ENCODE measurements around the gene OR3A2. TPM values are rescaled to one million over a fixed set of nuclear protein-coding genes. Genes with fewer than 3 reads are reported as not detected.

Gene OR3A2
- total and polyA plus RNA-seq, 10 of the 15 experiments (the other 5 are each of a cell fraction or from before 2014, with no cell fraction given) = not detected

GRCh38 chr17:3271072-3271848 is 114.8 kb downstream of the OR3A2 start:
- ATAC-seq = no peak
- Histone ChIP-seq H3K36me3 (ENCODE audit: control insufficient read depth in 2 of 2, insufficient read depth in 2 of 2, low read length in 1 of 2) (no peaks in the 10 kb centered on the region), H3K27ac (ENCODE audit: control insufficient read depth, insufficient read depth) (no peak overlapping the region), H3K9me3 (replicated peaks; ENCODE audit: control insufficient read depth, insufficient read depth, low read length) (no peaks in the 10 kb centered on the region; the same call in 2 of the 3 replicates), H3K27me3 (replicated peaks in 1 of 2; ENCODE audit: control insufficient read depth in 2 of 2, insufficient read depth in 2 of 2, low read length in 1 of 2) (no peaks in the 10 kb centered on the region), H3K4me2 (ENCODE audit: control insufficient read depth, insufficient read depth) (no peak overlapping the region), H4K20me1 (ENCODE audit: control insufficient read depth, insufficient read depth) (no peaks in the 10 kb centered on the region), H3K4me3 (no peak overlapping the region), H3K79me2 (ENCODE audit: control insufficient read depth, insufficient read depth, low read length) (no peaks in the 10 kb centered on the region), H2AFZ (ENCODE audit: control insufficient read depth, low read depth, low read length) (no peak overlapping the region), H3K4me1 (ENCODE audit: control insufficient read depth, insufficient read depth, low read length) (no peaks in the 10 kb centered on the region), H3K9ac (ENCODE audit: control insufficient read depth, insufficient read depth, low read length) (no peak overlapping the region)
- WGBS (ENCODE audit: insufficient coverage, insufficient replicate concordance, low lambda C conversion rate, missing lambda C conversion rate) = 25% methylated on average over 5 of the region's 5 CpGs
- SMC1A ChIA-PET (ENCODE audit: uncharacterized antibody, unreplicated experiment) = no interaction called here
- in situ Hi-C loops (cut with MboI) (no loop called here), intact Hi-C loops (cut with micrococcal nuclease; ENCODE audit: unreplicated experiment) (no loop called here)
- RAD21 ChIA-PET (ENCODE audit: unreplicated experiment) = no interaction called here
- CTCF ChIA-PET = no interaction called here
- no peak for FAIRE-seq
- no TSS peak for BruUV-seq (replicated peaks)
- DNase-seq (ENCODE audit: low read depth, low spot score) = no peak
- POLR2A ChIA-PET = no interaction called here
- TF ChIP-seq BCLAF1 (IDR thresholded peaks at IDR 0.05) (no peak), ZBTB11 (CRISPR knock-in tag; IDR thresholded peaks at IDR 0.05) (no peak), CTCF (IDR thresholded peaks at IDR 0.05 in 2 of 3, conservative IDR thresholded peaks at IDR 0.05 in 1 of 3; ENCODE audit: control insufficient read depth in 2 of 3, extremely low read depth in 1 of 3, insufficient read depth in 1 of 3, low read depth in 3 of 3, low read length in 3 of 3) (no peak), TBL1XR1 (IDR thresholded peaks at IDR 0.05; ENCODE audit: low read depth, low read length) (no peak), TCF3 (IDR thresholded peaks at IDR 0.05; ENCODE audit: borderline replicate concordance, insufficient read depth, low read depth, low read length) (no peak), SKIL (IDR thresholded peaks at IDR 0.05; ENCODE audit: low read depth, poor library complexity, severe bottlenecking) (no peak)
- TF ChIP-seq, protein P1, sequence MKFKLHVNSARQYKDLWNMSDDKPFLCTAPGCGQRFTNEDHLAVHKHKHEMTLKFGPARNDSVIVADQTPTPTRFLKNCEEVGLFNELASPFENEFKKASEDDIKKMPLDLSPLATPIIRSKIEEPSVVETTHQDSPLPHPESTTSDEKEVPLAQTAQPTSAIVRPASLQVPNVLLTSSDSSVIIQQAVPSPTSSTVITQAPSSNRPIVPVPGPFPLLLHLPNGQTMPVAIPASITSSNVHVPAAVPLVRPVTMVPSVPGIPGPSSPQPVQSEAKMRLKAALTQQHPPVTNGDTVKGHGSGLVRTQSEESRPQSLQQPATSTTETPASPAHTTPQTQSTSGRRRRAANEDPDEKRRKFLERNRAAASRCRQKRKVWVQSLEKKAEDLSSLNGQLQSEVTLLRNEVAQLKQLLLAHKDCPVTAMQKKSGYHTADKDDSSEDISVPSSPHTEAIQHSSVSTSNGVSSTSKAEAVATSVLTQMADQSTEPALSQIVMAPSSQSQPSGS (IDR thresholded peaks at IDR 0.05; ENCODE audit: low read length) = no peak
- TF ChIP-seq, protein P2, sequence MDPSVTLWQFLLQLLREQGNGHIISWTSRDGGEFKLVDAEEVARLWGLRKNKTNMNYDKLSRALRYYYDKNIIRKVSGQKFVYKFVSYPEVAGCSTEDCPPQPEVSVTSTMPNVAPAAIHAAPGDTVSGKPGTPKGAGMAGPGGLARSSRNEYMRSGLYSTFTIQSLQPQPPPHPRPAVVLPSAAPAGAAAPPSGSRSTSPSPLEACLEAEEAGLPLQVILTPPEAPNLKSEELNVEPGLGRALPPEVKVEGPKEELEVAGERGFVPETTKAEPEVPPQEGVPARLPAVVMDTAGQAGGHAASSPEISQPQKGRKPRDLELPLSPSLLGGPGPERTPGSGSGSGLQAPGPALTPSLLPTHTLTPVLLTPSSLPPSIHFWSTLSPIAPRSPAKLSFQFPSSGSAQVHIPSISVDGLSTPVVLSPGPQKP (IDR thresholded peaks at IDR 0.05; ENCODE audit: low read depth, low read length) = no peak
